Measurements from ENCODE around the gene PODNL1.

Gene PODNL1

GRCh38 chr19:13951799-13952153 lies 13.6 kb upstream of the PODNL1 start:
- no peak overlapping the region for H2AFZ ChIP-seq (ENCODE audit: insufficient read depth, low read length, poor library complexity)
- H3K4ac ChIP-seq (ENCODE audit: low read depth, low read length), result no peak overlapping the region
- H3K9me3 ChIP-seq (ENCODE audit: insufficient read depth, low read depth, low read length), result no peaks in the 10 kb centered on the region
- H2BK5ac ChIP-seq (ENCODE audit: low read depth, low read length, poor library complexity), result no peak overlapping the region
- no peak overlapping the region for H4K8ac ChIP-seq (ENCODE audit: low read depth, low read length)
- no peak overlapping the region for H3K27ac ChIP-seq (ENCODE audit: low read depth, low read length)
- peaks cover 6 to 8% of the 10 kb centered on the region in 2 experiments for H3K4me1 ChIP-seq (ENCODE audit: control insufficient read depth in 1 of 2, insufficient read depth in 2 of 2, low read length in 2 of 2)
- H3K9ac ChIP-seq (ENCODE audit: low read length), result no peak overlapping the region
- no peak overlapping the region for H4K12ac ChIP-seq (ENCODE audit: low read depth, low read length)
- peaks cover 2% of the 10 kb centered on the region for H3K79me1 ChIP-seq (ENCODE audit: low read length)
- peak overlapping the region; percentile 48 for H3K4me2 ChIP-seq (ENCODE audit: low read length)
- H2BK12ac ChIP-seq (ENCODE audit: low read length), result no peak overlapping the region
- H2AK5ac ChIP-seq (ENCODE audit: low read length), result no peak overlapping the region
- no peak overlapping the region for H3K23ac ChIP-seq (ENCODE audit: low read length)
- no peak overlapping the region for H4K91ac ChIP-seq (ENCODE audit: low read depth, low read length)
- no peak overlapping the region for H3K4me3 ChIP-seq (ENCODE audit: low read depth, low read length)
- DNase-seq, result no peak
- no CpG with 5 or more reads among the region's 20 CpGs for WGBS (ENCODE audit: extremely low coverage, insufficient coverage, insufficient read length)
- no peaks in the 10 kb centered on the region for H3K27me3 ChIP-seq (ENCODE audit: insufficient read depth, low read length)
- H3K79me2 ChIP-seq (ENCODE audit: control insufficient read depth, insufficient read depth, low read length, poor library complexity), result peaks cover 8% of the 10 kb centered on the region
- no peak overlapping the region for H3K18ac ChIP-seq (ENCODE audit: low read length)
- H3K14ac ChIP-seq (ENCODE audit: low read length), result no peak overlapping the region
- no peak overlapping the region for H2BK120ac ChIP-seq (ENCODE audit: insufficient read depth, low read length, poor library complexity)
- H3K36me3 ChIP-seq (ENCODE audit: control insufficient read depth in 1 of 2, insufficient read depth in 2 of 2, low read length in 2 of 2), result peaks cover 20 to 22% of the 10 kb centered on the region in 2 experiments

- H3K14ac ChIP-seq (ENCODE audit: low read length), result no peak overlapping the region
- peaks cover 13 to 14% of the 10 kb centered on the region in 2 experiments for H3K36me3 ChIP-seq (ENCODE audit: control insufficient read depth in 1 of 2, insufficient read depth in 2 of 2, low read length in 2 of 2)
- no peak overlapping the region for H3K23ac ChIP-seq (ENCODE audit: low read length)
- H3K79me1 ChIP-seq (ENCODE audit: low read length), result peaks cover 2% of the 10 kb centered on the region
- no peak for DNase-seq
- H2AFZ ChIP-seq (ENCODE audit: insufficient read depth, low read length, poor library complexity), result no peak overlapping the region
- H2BK12ac ChIP-seq (ENCODE audit: low read length), result no peak overlapping the region
- no peak overlapping the region for H4K8ac ChIP-seq (ENCODE audit: low read depth, low read length)
- H3K79me2 ChIP-seq (ENCODE audit: control insufficient read depth, insufficient read depth, low read length, poor library complexity), result peaks cover 8% of the 10 kb centered on the region
- H3K4me2 ChIP-seq (ENCODE audit: low read length), result no peak overlapping the region
- H2BK120ac ChIP-seq (ENCODE audit: insufficient read depth, low read length, poor library complexity), result no peak overlapping the region
- no peak overlapping the region for H4K12ac ChIP-seq (ENCODE audit: low read depth, low read length)
- no peak overlapping the region for H3K27ac ChIP-seq (ENCODE audit: low read depth, low read length)
- no peak overlapping the region for H4K91ac ChIP-seq (ENCODE audit: low read depth, low read length)
- H2AK5ac ChIP-seq (ENCODE audit: low read length), result no peak overlapping the region
- H3K9me3 ChIP-seq (ENCODE audit: insufficient read depth, low read depth, low read length), result no peaks in the 10 kb centered on the region
- H3K9ac ChIP-seq (ENCODE audit: low read length), result no peak overlapping the region
- no peak overlapping the region for H3K4me3 ChIP-seq (ENCODE audit: low read depth, low read length)
- no peaks in the 10 kb centered on the region for H3K27me3 ChIP-seq (ENCODE audit: insufficient read depth, low read length)
- WGBS (ENCODE audit: extremely low coverage, insufficient coverage, insufficient read length), result no CpG with 5 or more reads among the region's 2 CpGs
- no peak overlapping the region for H2BK5ac ChIP-seq (ENCODE audit: low read depth, low read length, poor library complexity)
- no peak overlapping the region for H3K18ac ChIP-seq (ENCODE audit: low read length)
- H3K4me1 ChIP-seq (ENCODE audit: control insufficient read depth in 1 of 2, insufficient read depth in 2 of 2, low read length in 2 of 2), result peaks cover 6 to 8% of the 10 kb centered on the region in 2 experiments
- H3K4ac ChIP-seq (ENCODE audit: low read depth, low read length), result no peak overlapping the region
These were observed 12.8 kb upstream of the PODNL1 start for GRCh38 chr19:13951043-13951442.

- Histone ChIP-seq H4K12ac (ENCODE audit: low read depth, low read length) (no peak overlapping the region), H3K36me3 (ENCODE audit: control insufficient read depth in 1 of 2, insufficient read depth in 2 of 2, low read length in 2 of 2) (no peaks in the 10 kb centered on the region), H3K79me2 (ENCODE audit: control insufficient read depth, insufficient read depth, low read length, poor library complexity) (no peaks in the 10 kb centered on the region), H2BK120ac (ENCODE audit: insufficient read depth, low read length, poor library complexity) (no peak overlapping the region), H2AFZ (ENCODE audit: insufficient read depth, low read length, poor library complexity) (no peak overlapping the region), H3K14ac (ENCODE audit: low read length) (no peak overlapping the region), H2AK5ac (ENCODE audit: low read length) (no peak overlapping the region), H3K27me3 (ENCODE audit: insufficient read depth, low read length) (no peaks in the 10 kb centered on the region), H3K79me1 (ENCODE audit: low read length) (no peaks in the 10 kb centered on the region), H4K91ac (ENCODE audit: low read depth, low read length) (no peak overlapping the region), H3K27ac (ENCODE audit: low read depth, low read length) (no peak overlapping the region), H2BK5ac (ENCODE audit: low read depth, low read length, poor library complexity) (no peak overlapping the region), H3K4me3 (ENCODE audit: low read depth, low read length) (no peak overlapping the region), H3K4me2 (ENCODE audit: low read length) (no peak overlapping the region), H3K9ac (ENCODE audit: low read length) (no peak overlapping the region), H3K23ac (ENCODE audit: low read length) (no peak overlapping the region), H3K18ac (ENCODE audit: low read length) (no peak overlapping the region), H3K4ac (ENCODE audit: low read depth, low read length) (no peak overlapping the region), H4K8ac (ENCODE audit: low read depth, low read length) (no peak overlapping the region), H2BK12ac (ENCODE audit: low read length) (no peak overlapping the region), H3K4me1 (ENCODE audit: control insufficient read depth in 1 of 2, insufficient read depth in 2 of 2, low read length in 2 of 2) (no peaks in the 10 kb centered on the region), H3K9me3 (ENCODE audit: insufficient read depth, low read depth, low read length) (peaks cover 2% of the 10 kb centered on the region)
- WGBS (ENCODE audit: extremely low coverage, insufficient coverage, insufficient read length), result no CpG with 5 or more reads among the region's 4 CpGs
- DNase-seq, result no peak
These were observed 8.2 kb upstream of the PODNL1 start for GRCh38 chr19:13946414-13946813.

DNA sequence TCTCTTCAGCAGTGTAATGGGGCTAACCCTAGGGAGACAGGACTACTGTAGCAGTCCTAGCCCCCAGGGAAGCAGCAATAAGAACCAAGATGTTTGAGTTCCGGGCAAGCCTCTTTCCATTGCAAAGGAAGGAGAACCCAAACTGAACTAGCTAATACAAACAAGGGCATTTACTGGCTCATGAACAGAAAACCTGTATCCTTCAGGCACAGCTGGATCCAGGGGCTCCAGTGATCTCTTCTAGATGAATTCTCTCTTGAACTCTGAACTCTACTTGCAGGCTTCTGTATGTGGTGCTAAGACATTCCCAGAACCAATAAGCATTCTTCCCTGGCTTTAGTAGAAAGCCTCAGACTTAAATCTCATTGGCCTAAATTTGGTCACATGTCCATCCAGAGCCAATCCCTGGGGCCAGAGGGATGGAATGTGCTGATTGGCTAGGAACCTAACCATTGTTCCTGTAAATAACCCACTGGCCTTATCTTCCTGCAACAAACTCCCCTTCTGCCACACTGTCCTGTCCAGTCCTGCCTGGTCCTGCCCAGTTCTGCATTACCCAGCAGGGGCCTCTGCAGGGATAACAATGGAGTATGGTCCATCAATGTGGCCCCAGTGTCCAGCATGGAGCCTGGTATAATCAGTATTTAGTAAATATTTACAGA lies 3.9 kb upstream of the PODNL1 start:
- H3K9ac ChIP-seq (ENCODE audit: low read length), result no peak overlapping the region
- H4K8ac ChIP-seq (ENCODE audit: low read depth, low read length), result no peak overlapping the region
- H3K4ac ChIP-seq (ENCODE audit: low read depth, low read length), result no peak overlapping the region
- no peaks in the 10 kb centered on the region for H3K27me3 ChIP-seq (ENCODE audit: insufficient read depth, low read length)
- H3K27ac ChIP-seq (ENCODE audit: low read depth, low read length), result no peak overlapping the region
- no peak overlapping the region for H3K18ac ChIP-seq (ENCODE audit: low read length)
- H2AFZ ChIP-seq (ENCODE audit: insufficient read depth, low read length, poor library complexity), result no peak overlapping the region
- no peak overlapping the region for H4K12ac ChIP-seq (ENCODE audit: low read depth, low read length)
- no peak overlapping the region for H3K4me2 ChIP-seq (ENCODE audit: low read length)
- WGBS (ENCODE audit: extremely low coverage, insufficient coverage, insufficient read length), result no CpG with 5 or more reads among the region's 1 CpG
- no peaks in the 10 kb centered on the region for H3K4me1 ChIP-seq (ENCODE audit: control insufficient read depth in 1 of 2, insufficient read depth in 2 of 2, low read length in 2 of 2)
- no peak overlapping the region for H2BK12ac ChIP-seq (ENCODE audit: low read length)
- H4K91ac ChIP-seq (ENCODE audit: low read depth, low read length), result no peak overlapping the region
- H3K9me3 ChIP-seq (ENCODE audit: insufficient read depth, low read depth, low read length), result peaks cover 2% of the 10 kb centered on the region
- H2AK5ac ChIP-seq (ENCODE audit: low read length), result no peak overlapping the region
- H3K79me1 ChIP-seq (ENCODE audit: low read length), result no peaks in the 10 kb centered on the region
- H3K36me3 ChIP-seq (ENCODE audit: control insufficient read depth in 1 of 2, insufficient read depth in 2 of 2, low read length in 2 of 2), result no peaks in the 10 kb centered on the region
- H2BK5ac ChIP-seq (ENCODE audit: low read depth, low read length, poor library complexity), result no peak overlapping the region
- no peaks in the 10 kb centered on the region for H3K79me2 ChIP-seq (ENCODE audit: control insufficient read depth, insufficient read depth, low read length, poor library complexity)
- H3K14ac ChIP-seq (ENCODE audit: low read length), result no peak overlapping the region
- H3K23ac ChIP-seq (ENCODE audit: low read length), result no peak overlapping the region
- DNase-seq, result no peak
- no peak overlapping the region for H2BK120ac ChIP-seq (ENCODE audit: insufficient read depth, low read length, poor library complexity)
- H3K4me3 ChIP-seq (ENCODE audit: low read depth, low read length), result no peak overlapping the region
